Stomach (tissue), 4 donors: ENCODE results near the gene TTC24.

Experiments
- CTCF ChIP-seq, 7 experiments: fragments of 450-650 bp in 4 of 7; fragments of 200-600 bp in 3 of 7; sonication (generic) in 3 of 7; IDR thresholded peaks; one replicate each; pipeline ENCODE4 v1.5.1; 2016 to 2019; ENCODE audit warnings: antibody characterized with exemption in 7 of 7, control low read depth in 2 of 7, mild to moderate bottlenecking in 1 of 7
- EP300 ChIP-seq: sonication (generic); formaldehyde crosslinking; IDR thresholded peaks from one replicate; pipeline ENCODE4 v1.6.1; 2017; ENCODE audit warnings: antibody characterized with exemption
- POLR2A ChIP-seq, 4 donors: fragments of 450-650 bp; IDR thresholded peaks; one replicate each; pipeline ENCODE4 v1.6.1; 2016; ENCODE audit warnings: antibody characterized with exemption in 4 of 4, control low read depth in 2 of 4, mild to moderate bottlenecking in 1 of 4, moderate library complexity in 1 of 4
- POLR2AphosphoS5 ChIP-seq, 3 donors: sonication (generic); formaldehyde crosslinking; IDR thresholded peaks; one replicate each; pipeline ENCODE4 v1.6.1; 2016; ENCODE audit warnings: antibody characterized with exemption in 3 of 3

DNA sequence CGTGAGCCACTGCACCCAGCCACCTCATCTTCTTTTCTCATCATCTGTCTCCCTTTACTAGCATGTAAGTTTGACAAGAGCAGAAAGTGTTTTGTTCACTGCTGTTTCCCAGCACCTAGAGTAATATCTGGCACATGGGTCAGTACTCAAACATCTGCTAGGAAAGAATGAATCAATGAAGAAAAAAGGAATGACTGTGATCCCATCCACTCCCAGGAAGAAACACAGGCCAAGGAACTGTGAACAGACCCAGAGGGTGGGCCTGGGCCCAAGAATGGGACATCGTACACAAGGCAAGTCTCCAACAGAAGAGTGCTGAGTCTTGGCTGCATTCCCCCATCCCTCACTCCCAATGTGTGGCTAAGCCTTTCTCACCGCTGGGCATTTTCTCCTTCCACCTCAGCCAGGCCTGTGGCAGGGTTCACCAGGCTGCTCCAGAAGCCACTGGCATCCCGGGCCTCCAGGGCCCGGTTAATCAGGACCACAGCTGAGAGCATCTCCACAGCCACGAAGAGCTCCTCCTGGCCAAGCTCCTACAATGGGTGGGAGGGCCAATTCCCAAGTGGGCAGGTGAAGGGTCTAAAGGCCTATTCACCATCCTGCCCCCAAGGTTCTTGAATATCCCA, 25.6 kb upstream of the TTC24 start:
- TF ChIP-seq POLR2A (IDR thresholded peaks at IDR 0.05) = no peak
- no peak for TF ChIP-seq CTCF (IDR thresholded peaks at IDR 0.05)
- TF ChIP-seq POLR2AphosphoS5 (IDR thresholded peaks at IDR 0.05) = peak in 1 of 3 donors; percentile 37
- TF ChIP-seq EP300 = no peak
